Trophoblast cell (in vitro differentiated cells and primary cell): ENCODE results near the gene ATP5PF.

Source experiments
- DNase-seq, 2 donors: peaks; one replicate each; pipeline ENCODE4 v3.0.0-alpha.2; 2016
- H2AFZ ChIP-seq: 2 replicates; pipeline ENCODE4 v1.6.1; 2013; ENCODE audit warnings: low read length, moderate library complexity, mild to moderate bottlenecking; ENCODE audit not compliant: insufficient read depth, poor library complexity
- H2AK5ac ChIP-seq: 2 replicates; pipeline ENCODE4 v1.6.1; 2013; ENCODE audit warnings: mild to moderate bottlenecking, low read length
- H2BK120ac ChIP-seq: 2 replicates; pipeline ENCODE4 v1.6.1; 2013; ENCODE audit warnings: low read length, mild to moderate bottlenecking, moderate library complexity; ENCODE audit not compliant: insufficient read depth, poor library complexity
- H2BK12ac ChIP-seq: 2 replicates; pipeline ENCODE4 v1.6.1; 2013; ENCODE audit warnings: mild to moderate bottlenecking, low read length, moderate library complexity
- H2BK5ac ChIP-seq: 2 replicates; pipeline ENCODE4 v1.6.1; 2013; ENCODE audit warnings: low read length, low read depth, moderate library complexity, mild to moderate bottlenecking; ENCODE audit not compliant: poor library complexity
- H3K14ac ChIP-seq: 2 replicates; pipeline ENCODE4 v1.6.1; 2013; ENCODE audit warnings: mild to moderate bottlenecking, low read length
- H3K18ac ChIP-seq: 2 replicates; pipeline ENCODE4 v1.6.1; 2013; ENCODE audit warnings: mild to moderate bottlenecking, low read length
- H3K23ac ChIP-seq: 2 replicates; pipeline ENCODE4 v1.6.1; 2013; ENCODE audit warnings: low read length
- H3K27ac ChIP-seq: 2 replicates; pipeline ENCODE4 v1.5.1; 2013; ENCODE audit warnings: low read depth, mild to moderate bottlenecking, inconsistent platforms, low read length, moderate library complexity
- H3K27me3 ChIP-seq: 2 replicates; pipeline ENCODE4 v1.6.1; 2013; ENCODE audit warnings: inconsistent platforms, mild to moderate bottlenecking, low read length, moderate library complexity; ENCODE audit not compliant: insufficient read depth
- H3K36me3 ChIP-seq, 2 experiments: 1 replicate in 1 of 2; 2 replicates in 1 of 2; pipeline ENCODE4 v1.6.1; 2013; ENCODE audit warnings: low read length in 2 of 2, mild to moderate bottlenecking in 2 of 2, moderate library complexity in 1 of 2; ENCODE audit not compliant: insufficient read depth in 2 of 2, control insufficient read depth in 1 of 2
- H3K4ac ChIP-seq: 2 replicates; pipeline ENCODE4 v1.6.1; 2013; ENCODE audit warnings: low read depth, mild to moderate bottlenecking, low read length, moderate library complexity
- H3K4me1 ChIP-seq, 2 experiments: 1 replicate in 1 of 2; 2 replicates in 1 of 2; pipeline ENCODE4 v1.6.1; 2013; ENCODE audit warnings: low read length in 2 of 2, mild to moderate bottlenecking in 2 of 2, moderate library complexity in 1 of 2; ENCODE audit not compliant: insufficient read depth in 2 of 2, control insufficient read depth in 1 of 2
- H3K4me2 ChIP-seq: 2 replicates; pipeline ENCODE4 v1.6.1; 2013; ENCODE audit warnings: inconsistent platforms, mild to moderate bottlenecking, low read length, moderate library complexity
- H3K4me3 ChIP-seq: 2 replicates; pipeline ENCODE4 v1.5.1; 2013; ENCODE audit warnings: mild to moderate bottlenecking, low read depth, low read length, inconsistent platforms
- H3K79me1 ChIP-seq: one replicate; pipeline ENCODE4 v1.6.1; 2013; ENCODE audit warnings: low read length
- H3K79me2 ChIP-seq: 2 replicates; pipeline ENCODE4 v1.6.1; 2013; ENCODE audit warnings: low read length, mild to moderate bottlenecking; ENCODE audit not compliant: control insufficient read depth, insufficient read depth, poor library complexity
- H3K9ac ChIP-seq: 2 replicates; pipeline ENCODE4 v1.6.1; 2013; ENCODE audit warnings: mild to moderate bottlenecking, low read length
- H3K9me3 ChIP-seq: 2 replicates; pipeline ENCODE4 v1.6.1; 2013; ENCODE audit warnings: low read depth, mild to moderate bottlenecking, control low read depth, inconsistent platforms, low read length; ENCODE audit not compliant: insufficient read depth
- H4K12ac ChIP-seq: 2 replicates; pipeline ENCODE4 v1.6.1; 2013; ENCODE audit warnings: low read depth, mild to moderate bottlenecking, low read length, moderate library complexity
- H4K8ac ChIP-seq: 2 replicates; pipeline ENCODE4 v1.6.1; 2013; ENCODE audit warnings: low read depth, mild to moderate bottlenecking, low read length, moderate library complexity
- H4K91ac ChIP-seq: one replicate; pipeline ENCODE4 v1.6.1; 2013; ENCODE audit warnings: low read depth, mild to moderate bottlenecking, low read length, moderate library complexity
- WGBS: extraction: QIAGEN DNeasy Blood & Tissue Kit; methylation state at CpG from one replicate; pipeline ENCODE4 v1.1.7; 2013; ENCODE audit warnings: missing lambda C conversion rate; ENCODE audit not compliant: insufficient read length, insufficient coverage; ENCODE audit errors: extremely low coverage; 5-methylcytosine and 5-hydroxymethylcytosine counted together

The ATP5PF gene

DNA sequence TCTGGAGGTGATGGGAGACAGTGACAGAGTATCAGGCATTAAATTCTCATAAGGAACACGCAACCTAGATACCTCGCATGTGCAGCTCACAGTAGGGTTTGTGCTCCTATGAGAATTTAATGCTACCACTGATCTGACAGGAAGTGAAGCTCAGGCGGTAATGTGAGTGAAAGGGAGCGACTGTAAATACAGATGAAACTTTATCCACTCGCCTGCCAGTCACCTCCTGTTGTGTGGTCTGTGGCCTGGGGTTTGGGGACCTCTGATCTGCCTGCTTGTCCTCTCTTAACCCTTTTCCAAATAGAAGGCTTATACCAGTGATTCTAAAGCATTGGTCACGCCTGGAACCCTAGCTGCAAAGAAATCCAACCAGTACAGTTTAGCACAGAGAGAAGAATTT, 15.4 kb upstream of the ATP5PF start:
- H3K4me1 ChIP-seq = no peaks in the 10 kb centered on the region
- no peak overlapping the region for H3K14ac ChIP-seq
- no peak overlapping the region for H2BK12ac ChIP-seq
- no peaks in the 10 kb centered on the region for H3K79me1 ChIP-seq
- no CpG with 5 or more reads among the region's 6 CpGs for WGBS
- no peak overlapping the region for H2AK5ac ChIP-seq
- no peaks in the 10 kb centered on the region for H3K79me2 ChIP-seq
- H3K27ac ChIP-seq = no peak overlapping the region
- H3K9ac ChIP-seq = no peak overlapping the region
- no peaks in the 10 kb centered on the region for H3K9me3 ChIP-seq
- no peak for DNase-seq
- H3K4me2 ChIP-seq = no peak overlapping the region
- H3K23ac ChIP-seq = no peak overlapping the region
- peaks cover 9 to 11% of the 10 kb centered on the region in 2 experiments for H3K36me3 ChIP-seq
- no peak overlapping the region for H4K8ac ChIP-seq
- H4K91ac ChIP-seq = no peak overlapping the region
- no peak overlapping the region for H3K4ac ChIP-seq
- no peak overlapping the region for H4K12ac ChIP-seq
- no peak overlapping the region for H2AFZ ChIP-seq
- H3K18ac ChIP-seq = no peak overlapping the region
- no peak overlapping the region for H2BK5ac ChIP-seq
- no peaks in the 10 kb centered on the region for H3K27me3 ChIP-seq
- H3K4me3 ChIP-seq = no peak overlapping the region
- no peak overlapping the region for H2BK120ac ChIP-seq

DNA sequence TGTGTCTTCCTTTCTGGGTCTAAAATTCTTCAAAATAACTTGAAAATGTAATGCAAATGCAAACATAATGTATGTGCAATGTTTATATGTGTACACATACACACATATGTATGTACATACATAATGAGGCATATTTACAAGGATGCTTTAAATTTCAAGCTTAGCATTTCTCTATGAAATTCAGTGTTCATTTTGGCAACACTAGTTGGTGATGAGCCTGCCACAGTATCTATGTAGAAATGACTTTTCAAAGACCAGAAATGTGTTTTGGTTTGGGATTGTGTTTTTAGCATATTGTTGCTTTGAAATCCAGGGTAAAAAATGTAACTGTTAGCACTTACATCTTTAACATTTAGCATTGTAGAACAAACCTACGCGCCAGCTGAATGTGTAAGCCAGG, 10.2 kb upstream of the ATP5PF start:
- Histone ChIP-seq H3K79me1 (no peaks in the 10 kb centered on the region), H3K4ac (no peak overlapping the region)
- no CpG with 5 or more reads among the region's 2 CpGs for WGBS

DNA sequence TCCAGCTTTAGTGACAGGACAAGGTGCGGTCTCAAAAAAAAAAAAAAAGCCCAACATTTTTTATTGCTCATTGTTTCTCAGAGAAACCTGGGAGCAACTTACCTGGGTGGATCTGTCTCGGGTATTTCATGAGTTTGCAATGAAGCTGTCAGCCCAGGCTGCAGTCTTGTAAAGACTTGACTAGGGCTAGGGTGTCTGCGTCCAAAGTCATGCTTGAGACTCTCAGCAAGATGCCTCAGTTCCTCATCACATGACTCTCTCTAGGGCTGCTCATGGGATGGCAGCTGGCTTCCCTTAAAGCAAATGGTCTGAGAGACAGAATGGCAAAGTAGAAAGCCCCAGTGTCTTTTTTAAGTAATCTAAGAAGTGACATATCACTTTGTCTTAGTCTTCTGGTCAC, 8.2 kb upstream of the ATP5PF start:
- Histone ChIP-seq H2BK12ac (no peak overlapping the region), H2AFZ (no peak overlapping the region), H2BK120ac (no peak overlapping the region), H3K9ac (no peak overlapping the region), H3K4me1 (no peaks in the 10 kb centered on the region), H3K27me3 (no peaks in the 10 kb centered on the region), H3K14ac (no peak overlapping the region), H4K8ac (no peak overlapping the region), H3K79me2 (no peaks in the 10 kb centered on the region), H4K12ac (no peak overlapping the region), H2AK5ac (no peak overlapping the region), H3K4me3 (no peak overlapping the region), H3K4me2 (no peak overlapping the region), H3K79me1 (no peaks in the 10 kb centered on the region), H4K91ac (no peak overlapping the region), H3K36me3 (peaks cover 3 to 4% of the 10 kb centered on the region in 2 experiments), H3K9me3 (no peaks in the 10 kb centered on the region), H3K27ac (no peak overlapping the region), H3K23ac (no peak overlapping the region), H3K18ac (no peak overlapping the region), H2BK5ac (no peak overlapping the region), H3K4ac (no peak overlapping the region)
- no CpG with 5 or more reads among the region's 3 CpGs for WGBS
- DNase-seq = no peak

More for the DNA sequence above, 10.2 kb upstream of the ATP5PF start:
- peaks cover 7 to 11% of the 10 kb centered on the region in 2 experiments for H3K36me3 ChIP-seq
- H4K91ac ChIP-seq = no peak overlapping the region
- no peak overlapping the region for H2BK12ac ChIP-seq
- no peak overlapping the region for H4K12ac ChIP-seq
- no peak overlapping the region for H2AK5ac ChIP-seq
- no peaks in the 10 kb centered on the region for H3K4me1 ChIP-seq
- H2BK5ac ChIP-seq = no peak overlapping the region
- no peak overlapping the region for H3K18ac ChIP-seq
- H3K79me2 ChIP-seq = no peaks in the 10 kb centered on the region
- DNase-seq = no peak
- no peaks in the 10 kb centered on the region for H3K27me3 ChIP-seq
- no peaks in the 10 kb centered on the region for H3K9me3 ChIP-seq
- no peak overlapping the region for H3K4me2 ChIP-seq
- no peak overlapping the region for H3K14ac ChIP-seq
- H3K27ac ChIP-seq = no peak overlapping the region
- H2BK120ac ChIP-seq = no peak overlapping the region
- H3K23ac ChIP-seq = no peak overlapping the region
- no peak overlapping the region for H4K8ac ChIP-seq
- H3K4me3 ChIP-seq = no peak overlapping the region
- H2AFZ ChIP-seq = no peak overlapping the region
- no peak overlapping the region for H3K9ac ChIP-seq

DNA sequence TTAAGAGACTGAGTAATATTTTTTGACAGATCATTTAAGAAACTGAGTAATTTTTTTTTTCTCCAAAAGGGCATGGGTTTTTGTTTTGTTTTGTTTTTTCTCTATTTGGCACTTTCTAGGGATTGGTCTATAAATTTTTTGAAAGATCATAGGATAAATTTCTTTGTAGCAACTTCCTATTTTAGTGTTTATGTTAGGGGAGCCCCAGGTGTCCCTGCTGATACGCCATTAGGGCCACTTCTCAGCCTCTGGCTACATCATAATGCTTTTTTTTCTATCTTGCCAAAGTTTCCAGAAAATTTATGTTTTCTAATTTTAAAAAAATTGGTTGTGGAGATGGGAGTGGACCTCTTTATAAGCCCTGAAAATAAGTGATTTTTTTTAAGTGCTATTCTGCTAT, 2.7 kb upstream of the ATP5PF start:
- H3K27me3 ChIP-seq = no peaks in the 10 kb centered on the region
- no CpG with 5 or more reads among the region's 1 CpG for WGBS
- H2AK5ac ChIP-seq = no peak overlapping the region
- no peak overlapping the region for H3K9ac ChIP-seq
- no peak overlapping the region for H3K23ac ChIP-seq
- no peak overlapping the region for H4K8ac ChIP-seq
- H3K18ac ChIP-seq = no peak overlapping the region
- no peak overlapping the region for H3K4ac ChIP-seq
- no peak overlapping the region for H2BK120ac ChIP-seq
- H3K27ac ChIP-seq = no peak overlapping the region
- no peak overlapping the region for H3K4me3 ChIP-seq
- DNase-seq = no peak
- no peaks in the 10 kb centered on the region for H3K36me3 ChIP-seq
- no peak overlapping the region for H4K12ac ChIP-seq
- H3K9me3 ChIP-seq = no peaks in the 10 kb centered on the region
- H4K91ac ChIP-seq = no peak overlapping the region
- H3K4me2 ChIP-seq = no peak overlapping the region
- H3K14ac ChIP-seq = no peak overlapping the region
- no peak overlapping the region for H2AFZ ChIP-seq
- H2BK12ac ChIP-seq = no peak overlapping the region
- peaks cover 11% of the 10 kb centered on the region for H3K79me1 ChIP-seq
- H2BK5ac ChIP-seq = no peak overlapping the region
- H3K4me1 ChIP-seq = no peaks in the 10 kb centered on the region
- H3K79me2 ChIP-seq = peaks cover 9% of the 10 kb centered on the region
